ENCODE data around the gene TRAF7. TPM values are rescaled to one million over a fixed set of nuclear protein-coding genes. Genes with fewer than 3 reads are reported as not detected.
"Not testable (repeated sequence)": the region's sequence is repeated elsewhere in the genome, so short reads cannot be mapped to it uniquely, and the experiment has no call there.

Gene TRAF7
- total RNA-seq, 2 donors from 2014 or later = 56.7 to 62.0 TPM

DNA sequence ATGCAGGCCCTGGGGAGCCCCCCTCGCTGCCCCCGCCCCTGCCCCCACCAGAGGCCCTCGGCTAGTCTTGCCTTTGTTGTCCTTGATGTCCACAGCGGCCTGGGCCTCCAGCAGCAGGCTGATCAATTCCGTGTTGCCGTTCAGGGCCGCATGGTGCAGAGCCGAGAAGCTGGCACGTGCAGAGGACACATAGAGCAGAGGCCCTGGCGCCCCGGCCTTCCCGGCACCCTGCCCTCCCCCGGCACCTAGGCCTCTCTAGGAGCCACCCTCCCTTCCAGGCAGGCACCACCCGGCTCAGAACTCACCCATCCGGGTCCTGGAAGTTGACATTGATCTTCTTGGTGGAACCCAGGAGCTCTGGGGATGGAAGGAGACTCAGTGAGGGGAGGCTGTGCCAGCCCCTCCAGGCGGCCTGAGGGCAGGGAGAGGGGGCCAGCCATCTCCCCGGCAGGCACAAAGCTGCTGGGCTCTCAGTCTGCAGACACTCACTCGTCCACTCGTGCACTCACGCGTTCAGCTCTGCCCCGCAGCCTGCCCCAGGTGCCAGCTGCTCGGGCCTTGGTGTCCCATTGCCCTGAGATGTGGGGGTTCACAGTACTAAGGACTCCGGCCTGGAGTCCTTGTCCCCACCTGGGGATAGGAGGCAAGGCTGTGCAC lies 34.5 kb downstream of the TRAF7 start:
- intact Hi-C loops (cut with DNase I) = no loop called here
- no peak for DNase-seq (ENCODE audit: low spot score)

DNA sequence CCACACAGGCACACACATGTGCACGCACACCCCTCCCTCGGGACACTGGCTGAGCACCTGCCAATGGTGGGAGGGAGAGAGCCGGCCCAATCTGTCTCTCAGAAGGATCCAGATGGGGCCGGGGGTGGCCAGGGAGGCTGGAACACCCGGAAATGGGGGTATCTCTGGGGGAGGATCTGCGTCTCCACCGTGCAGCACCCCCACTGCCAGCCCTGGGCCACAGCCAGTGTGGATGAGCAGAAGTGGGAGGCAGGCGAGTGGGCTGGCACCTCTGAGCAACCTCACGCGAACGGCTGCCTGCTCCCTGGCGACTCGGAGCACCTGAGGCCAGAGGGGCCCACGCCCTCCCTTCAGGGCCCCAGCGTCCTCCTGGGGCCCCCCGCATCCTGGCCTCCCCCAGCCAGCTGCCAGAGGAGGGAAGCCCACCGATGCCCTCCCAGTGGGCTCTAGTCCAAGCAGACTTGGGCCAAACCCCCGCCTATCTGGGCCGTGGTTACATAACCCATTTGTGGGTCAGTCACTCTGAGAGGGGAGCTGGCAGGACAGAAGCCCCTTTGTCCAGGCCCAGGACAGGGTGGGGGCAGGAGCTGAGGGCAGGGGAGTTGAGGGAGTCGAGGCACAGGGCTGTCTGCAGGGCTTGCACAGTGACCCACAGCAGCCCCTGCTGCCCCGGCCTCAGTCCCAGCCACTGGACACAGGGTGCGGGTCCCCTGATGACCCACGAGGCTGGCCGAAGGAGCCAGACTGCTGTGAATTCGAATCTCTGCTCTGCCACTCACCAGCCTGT lies 35.3 kb downstream of the TRAF7 start:
- no peak for DNase-seq (ENCODE audit: low spot score)
- intact Hi-C loops (cut with DNase I) = no loop called here

- DNase-seq (ENCODE audit: low spot score) = no peak
- intact Hi-C loops (cut with DNase I) = no loop called here
Measured at GRCh38 chr16:2191446-2191706, 35.8 kb downstream of the TRAF7 start.

DNA sequence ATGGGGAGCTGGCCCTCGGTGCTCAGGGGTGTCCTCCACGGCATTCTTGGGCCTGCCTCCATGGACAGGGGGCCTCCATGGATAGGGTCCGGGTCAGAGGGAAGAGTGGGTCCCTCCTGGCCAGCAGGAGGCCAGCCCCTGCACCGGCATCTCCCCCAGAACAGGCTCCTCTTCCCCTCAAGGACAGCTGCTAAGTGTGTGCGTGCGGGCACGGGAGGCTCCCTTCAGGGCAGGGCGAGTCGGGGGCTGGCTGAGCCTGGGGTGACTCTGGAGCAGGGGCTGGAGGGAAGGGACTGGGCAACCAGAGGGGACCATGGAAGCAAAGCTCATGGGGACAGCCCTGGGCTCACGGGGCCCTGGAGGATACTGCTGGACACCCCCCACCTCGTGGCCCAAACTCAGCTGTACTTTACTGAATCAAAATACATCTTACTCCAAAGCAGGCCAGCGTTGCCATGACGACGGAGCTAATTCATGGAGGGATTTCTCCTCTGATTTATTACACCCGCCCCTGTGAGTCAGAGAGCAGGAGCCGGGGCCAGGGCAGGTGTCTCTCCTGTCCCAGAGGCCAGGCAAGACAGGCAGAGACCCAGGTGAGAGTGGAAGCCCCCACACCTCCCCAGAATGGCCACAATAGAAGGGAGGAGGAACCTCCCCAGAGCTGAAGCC lies 38.7 kb downstream of the TRAF7 start:
- intact Hi-C loops (cut with DNase I) = no loop called here
- DNase-seq (ENCODE audit: low spot score) = no peak

- intact Hi-C loops (cut with DNase I) = no loop called here
- DNase-seq (ENCODE audit: low spot score) = no peak
Measured at GRCh38 chr16:2194852-2195321, 39.3 kb downstream of the TRAF7 start.

DNA sequence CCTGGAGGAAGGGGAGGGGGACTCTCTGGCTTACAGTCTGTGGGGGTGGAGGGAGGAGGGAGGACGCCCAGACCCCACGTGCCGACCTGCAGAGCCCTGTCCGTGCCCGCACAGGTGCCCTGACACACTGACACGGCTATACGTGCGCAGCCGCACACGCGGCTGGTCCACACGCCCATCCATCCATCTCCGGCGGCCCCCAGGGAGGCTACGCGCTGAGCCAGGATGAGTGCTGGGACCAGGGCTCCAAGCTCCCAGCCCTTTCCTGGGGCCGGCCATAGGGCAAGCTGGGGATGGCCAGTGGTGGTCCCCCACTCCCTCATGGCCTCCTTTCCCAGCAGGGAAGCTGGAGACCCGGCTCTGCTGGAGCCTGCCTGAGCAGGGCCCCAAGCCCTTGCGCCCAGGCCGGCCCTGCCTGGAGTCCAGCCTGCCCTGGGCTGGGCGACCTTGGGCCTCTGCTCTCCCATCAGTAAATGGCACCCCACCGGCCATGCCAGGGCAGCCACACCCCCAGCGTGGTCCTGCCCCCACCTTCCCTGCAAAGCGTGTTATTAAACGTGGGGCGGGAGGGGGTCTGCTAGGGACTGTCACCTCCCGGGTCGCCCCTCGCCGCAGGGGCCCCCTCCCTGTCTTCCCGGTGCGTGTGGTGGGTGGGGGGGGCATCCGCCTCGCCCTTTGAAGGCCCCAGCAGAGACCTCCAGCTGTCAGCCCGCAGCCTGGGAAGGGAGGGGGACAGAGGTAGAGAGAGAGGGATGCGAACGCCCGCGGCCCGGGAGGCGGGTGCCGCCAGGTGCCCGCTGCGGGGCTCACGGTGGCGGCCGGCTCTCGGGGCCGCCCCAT lies 40.0 kb downstream of the TRAF7 start:
- DNase-seq (ENCODE audit: low spot score) = no peak

GRCh38 chr16:2196162-2196980 lies 40.8 kb downstream of the TRAF7 start, which contains the start of gene CASKIN1:
Gene CASKIN1, minus strand, starts transcription at chr16:2196605. Its CDS starts 173 bp downstream, at chr16:2196432.
- intact Hi-C loops (cut with DNase I) = no loop called here
- DNase-seq (ENCODE audit: low spot score) = no peak

More for the DNA sequence above, 40.0 kb downstream of the TRAF7 start:
- intact Hi-C loops (cut with DNase I) = no loop called here

DNA sequence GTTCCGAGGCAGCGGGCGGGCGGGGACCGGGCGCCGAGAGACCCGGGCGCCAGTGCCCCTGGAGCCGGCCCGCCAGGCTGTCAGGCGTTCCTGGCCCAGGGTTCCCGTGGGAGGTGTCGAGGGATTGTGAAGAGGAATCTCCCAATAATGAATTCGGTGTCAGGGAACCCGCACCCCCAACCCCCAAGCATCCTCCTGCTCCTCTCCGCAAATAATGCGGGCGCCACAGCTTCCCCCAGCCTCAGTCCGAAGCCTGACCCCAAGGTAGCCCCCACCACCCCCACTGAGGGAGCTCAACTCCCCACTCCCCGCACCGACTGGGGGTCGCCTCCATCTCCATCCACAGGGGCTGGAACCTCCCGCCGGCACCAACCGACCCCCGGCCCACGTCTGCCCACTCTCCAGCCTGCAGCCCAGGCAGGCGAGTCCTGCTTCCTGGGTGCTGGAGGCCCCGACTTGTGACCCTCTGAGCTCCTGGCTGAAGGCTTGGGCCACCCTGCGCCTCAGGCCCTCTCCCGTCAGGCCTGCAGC lies 41.5 kb downstream of the TRAF7 start:
- intact Hi-C loops (cut with DNase I) = no loop called here
- DNase-seq (ENCODE audit: low spot score) = no peak

DNA sequence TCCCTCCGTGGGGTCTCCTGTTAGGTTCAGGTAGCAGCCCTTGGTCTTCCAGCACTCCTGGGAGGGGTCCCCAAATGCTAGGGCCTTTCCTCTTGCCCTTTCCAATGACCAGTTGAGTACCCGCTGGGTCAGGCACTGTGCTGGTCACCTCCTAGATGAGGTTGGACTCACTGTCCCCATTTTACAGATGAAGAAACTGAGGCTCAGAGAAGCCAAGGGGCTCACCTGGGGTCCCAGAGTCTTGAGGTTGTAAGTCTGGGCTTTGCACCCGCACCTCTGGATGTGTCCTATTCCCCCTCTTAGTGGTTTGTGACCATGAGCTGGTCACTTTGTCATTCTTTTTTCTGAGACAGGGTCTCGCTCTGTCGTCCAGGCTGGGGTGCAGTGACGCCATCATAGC lies 42.2 kb downstream of the TRAF7 start:
- intact Hi-C loops (cut with DNase I) = no loop called here
- DNase-seq (ENCODE audit: low spot score) = no peak

DNA sequence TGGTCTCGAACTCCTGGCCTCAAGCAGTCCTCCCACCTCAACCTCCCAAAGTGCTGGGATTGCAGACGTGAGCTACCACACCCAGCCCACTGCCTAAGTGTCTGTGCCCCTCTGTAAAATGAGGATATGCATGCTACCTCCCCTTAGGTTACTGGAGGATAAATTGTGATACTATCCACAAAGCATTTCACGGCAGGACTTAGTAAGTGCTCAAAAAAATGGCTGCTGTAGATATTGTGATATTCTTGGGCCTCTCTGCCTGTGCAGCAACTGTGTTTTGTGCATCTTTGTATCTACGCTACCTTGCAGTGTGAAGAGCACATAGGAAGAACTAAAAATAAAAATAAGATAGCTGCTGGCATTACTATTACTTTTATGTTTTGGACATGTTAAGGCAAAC lies 42.7 kb downstream of the TRAF7 start:
- intact Hi-C loops (cut with DNase I) = no loop called here

DNA sequence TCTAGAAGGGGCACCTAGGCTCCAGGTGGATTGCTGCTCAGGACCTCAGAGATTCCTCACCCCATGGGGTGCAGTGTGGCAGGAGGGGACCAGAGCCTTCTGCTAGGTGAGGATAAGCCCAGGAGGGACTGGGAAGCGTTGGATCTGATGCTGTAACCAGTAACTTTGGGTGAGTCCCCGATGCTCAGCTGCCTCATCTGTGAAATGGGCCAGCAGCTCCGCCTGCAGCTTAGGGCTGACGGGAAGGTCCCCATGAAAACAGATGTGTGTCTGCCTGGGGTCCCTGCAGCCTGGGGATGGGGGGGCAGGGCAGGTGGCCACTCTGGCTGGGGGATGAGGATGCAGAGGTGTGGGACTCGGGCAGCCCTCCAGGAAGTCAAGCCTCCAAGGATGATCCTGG lies 43.5 kb downstream of the TRAF7 start:
- no peak for DNase-seq (ENCODE audit: low spot score)
- intact Hi-C loops (cut with DNase I) = no loop called here

More for the DNA sequence above, 42.7 kb downstream of the TRAF7 start:
- no peak for DNase-seq (ENCODE audit: low spot score)

GRCh38 chr16:2199621-2200139 lies 44.1 kb downstream of the TRAF7 start:
- no peak for DNase-seq (ENCODE audit: low spot score)
- intact Hi-C loops (cut with DNase I) = loop anchor here in 1 of 2 donors (10.0 kb wide), 1 partner anchor 325 kb away; the partner anchor contains the start of gene AMDHD2

DNA sequence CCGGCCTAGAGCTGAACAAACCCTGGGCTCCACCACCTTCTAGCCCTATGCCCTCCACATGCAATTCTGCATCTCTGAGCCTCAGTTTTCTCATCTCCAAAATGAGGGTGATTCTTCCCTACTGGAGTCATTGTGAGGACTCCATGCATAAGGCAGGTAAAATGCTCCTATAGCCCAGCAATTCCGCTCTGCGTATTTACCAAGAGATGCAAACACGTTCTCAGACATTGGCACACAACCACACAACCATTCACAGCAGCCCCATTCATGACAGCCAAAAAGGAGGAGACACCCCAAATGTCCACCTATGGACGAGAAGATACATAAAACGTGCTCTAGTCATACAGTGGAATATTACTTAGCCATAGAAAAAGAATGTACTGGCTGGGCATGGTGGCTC lies 44.7 kb downstream of the TRAF7 start:
- intact Hi-C loops (cut with DNase I) = loop anchor here in 1 of 2 donors (10.0 kb wide), 1 partner anchor 324 kb away; the partner anchor contains the start of gene AMDHD2
- no peak for DNase-seq (ENCODE audit: low spot score)

- intact Hi-C loops (cut with DNase I) = loop anchor here in 1 of 2 donors (10.0 kb wide), 1 partner anchor 322 kb away; the partner anchor contains the start of gene AMDHD2
Measured at GRCh38 chr16:2203119-2203688, 47.6 kb downstream of the TRAF7 start.

DNA sequence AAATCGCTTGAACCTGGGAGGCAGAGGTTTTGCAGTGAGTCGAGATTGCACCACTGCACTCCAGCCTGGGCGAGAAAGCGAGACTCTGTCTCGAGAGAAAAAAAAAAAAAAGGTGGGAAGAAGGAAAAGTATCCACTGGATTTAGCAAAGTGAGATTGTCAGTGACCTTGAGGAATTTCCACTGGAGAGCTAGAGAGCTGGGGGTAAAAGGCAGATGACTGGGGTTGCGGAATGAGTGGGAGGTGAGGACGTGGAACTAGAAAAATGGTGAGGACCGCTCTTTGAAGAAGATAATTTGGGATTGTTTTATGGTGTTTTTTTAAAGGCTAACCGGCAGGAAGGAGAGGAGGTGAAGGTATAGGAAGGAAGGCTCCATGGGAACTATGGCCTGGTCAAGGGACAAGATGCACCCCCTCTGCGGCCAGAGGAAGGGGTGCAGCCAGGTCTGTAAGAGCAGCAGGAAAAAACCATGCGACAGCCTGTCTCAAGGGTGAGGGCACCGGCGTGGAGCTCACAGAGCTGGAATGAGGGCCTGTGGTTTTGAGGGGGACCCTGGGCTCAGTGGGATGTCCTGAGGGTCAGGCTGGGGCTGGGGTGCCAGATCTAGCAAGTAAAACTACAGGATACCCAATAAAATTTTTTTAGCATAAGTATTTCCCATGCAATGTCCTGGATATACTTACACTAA lies 49.0 kb downstream of the TRAF7 start:
- intact Hi-C loops (cut with DNase I) = loop anchor here in 1 of 2 donors (10.0 kb wide), 1 partner anchor 320 kb away; the partner anchor contains the start of gene AMDHD2
- DNase-seq (ENCODE audit: low spot score) = no peak

More at GRCh38 chr16:2203119-2203688, 47.6 kb downstream of the TRAF7 start:
- not testable (repeated sequence) for DNase-seq (ENCODE audit: low spot score)

DNA sequence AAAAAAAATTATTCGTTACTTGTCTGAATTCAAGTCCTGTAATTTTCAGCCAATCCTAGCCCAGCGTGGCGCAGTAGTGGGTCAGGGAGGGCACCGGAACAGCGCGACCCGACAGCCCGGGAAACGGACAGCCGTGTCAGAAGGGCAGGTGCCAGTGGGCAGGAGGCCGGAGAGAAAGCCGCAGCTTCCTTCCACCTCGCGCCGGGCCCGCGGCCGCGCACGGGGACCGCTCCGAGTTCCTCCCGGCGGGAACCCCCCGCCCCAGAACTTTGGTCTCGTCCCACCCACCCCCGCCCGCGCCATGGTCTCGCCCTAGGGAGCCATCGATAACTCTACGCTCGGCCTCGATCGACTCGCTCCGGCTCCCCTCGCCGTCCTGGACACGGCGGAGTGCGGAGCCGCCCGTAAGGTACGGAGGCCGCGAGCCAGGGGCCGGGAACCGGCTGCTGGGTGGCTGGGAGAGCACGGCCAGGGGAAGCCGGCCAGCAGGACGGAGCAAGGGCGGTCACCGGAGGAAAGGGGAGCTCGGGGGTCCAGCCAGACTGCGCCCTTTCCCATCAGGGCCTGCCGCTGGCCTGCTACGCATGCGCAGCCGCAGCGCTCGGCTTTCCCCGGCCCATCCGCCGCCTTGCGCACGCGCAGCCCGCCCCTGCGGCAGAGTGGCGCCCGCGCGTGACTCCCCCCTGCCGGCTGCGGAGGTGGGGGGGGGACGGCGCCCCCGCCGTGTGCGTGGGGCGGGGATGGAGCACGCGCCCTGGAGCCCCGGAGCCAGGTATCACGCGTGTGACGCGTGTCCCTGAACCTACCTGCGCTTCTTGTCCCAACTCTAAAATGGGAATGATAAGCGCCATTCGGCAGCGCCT lies 49.8 kb downstream of the TRAF7 start, which contains the start of gene MLST8:
MLST8 (plus strand) TSS at position 351 of the 863 bp plus-strand sequence. CDS start 632 bp downstream, outside the sequence.
- intact Hi-C loops (cut with DNase I) = loop anchor here in 1 of 2 donors (10.0 kb wide), 1 partner anchor 319 kb away; the partner anchor contains the start of gene AMDHD2
- DNase-seq (ENCODE audit: low spot score) = peak; percentile 95

Measured in posterior vena cava (tissue), 2 donors.